DND-41 (cell line): ENCODE data around the gene DNMBP.

Experiments used
- EZH2 ChIP-seq: IDR thresholded peaks from 3 replicates; pipeline ENCODE4 v1.6.1; 2012; ENCODE audit warnings: borderline replicate concordance, low read depth, mild to moderate bottlenecking, moderate library complexity, low read length, inconsistent platforms; ENCODE audit not compliant: severe bottlenecking
- TF ChIP-seq, protein P1 (sequence below): IDR thresholded peaks from 2 replicates; pipeline ENCODE4 v1.5.1; 2012; ENCODE audit warnings: borderline replicate concordance, low read length, moderate library complexity, mild to moderate bottlenecking; ENCODE audit not compliant: poor library complexity, severe bottlenecking; ENCODE audit errors: extremely low read depth

DNA sequence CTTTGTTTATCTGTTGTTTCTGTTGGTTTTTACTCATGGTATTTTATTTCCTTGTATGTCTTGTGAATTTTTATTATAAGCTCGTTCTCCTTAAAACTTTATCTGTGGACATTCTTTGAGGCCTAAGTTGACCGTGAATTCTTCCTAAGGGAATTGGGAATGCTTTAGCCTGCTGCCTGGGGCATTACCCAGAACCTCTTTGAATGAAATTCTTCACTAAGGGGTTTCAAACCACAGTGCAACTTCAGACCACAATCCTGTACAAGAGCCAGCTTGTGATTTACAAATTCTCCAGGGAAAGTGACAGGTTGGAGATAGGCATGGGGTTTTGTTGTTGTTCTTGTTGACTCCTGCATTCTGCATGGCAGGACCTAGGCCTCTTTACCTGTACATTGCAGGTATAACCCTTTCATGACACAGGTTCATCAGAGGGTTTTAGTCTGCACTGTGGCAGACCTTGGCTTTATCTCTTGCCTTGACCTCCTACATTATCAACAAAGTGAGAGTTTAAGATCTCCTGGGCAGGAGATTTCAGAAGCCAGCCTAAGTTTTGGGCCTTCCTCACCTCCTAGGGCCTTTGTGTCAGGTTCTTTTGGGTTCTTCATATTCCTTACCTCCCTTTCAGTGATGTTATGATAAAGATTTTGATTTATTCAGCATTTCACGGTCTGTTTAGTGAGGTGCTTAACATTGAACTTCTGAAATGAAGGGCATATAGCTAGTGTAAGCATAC is 157.1 kb downstream of the DNMBP start:
- TF ChIP-seq EZH2, result no peak
- TF ChIP-seq, protein P1, sequence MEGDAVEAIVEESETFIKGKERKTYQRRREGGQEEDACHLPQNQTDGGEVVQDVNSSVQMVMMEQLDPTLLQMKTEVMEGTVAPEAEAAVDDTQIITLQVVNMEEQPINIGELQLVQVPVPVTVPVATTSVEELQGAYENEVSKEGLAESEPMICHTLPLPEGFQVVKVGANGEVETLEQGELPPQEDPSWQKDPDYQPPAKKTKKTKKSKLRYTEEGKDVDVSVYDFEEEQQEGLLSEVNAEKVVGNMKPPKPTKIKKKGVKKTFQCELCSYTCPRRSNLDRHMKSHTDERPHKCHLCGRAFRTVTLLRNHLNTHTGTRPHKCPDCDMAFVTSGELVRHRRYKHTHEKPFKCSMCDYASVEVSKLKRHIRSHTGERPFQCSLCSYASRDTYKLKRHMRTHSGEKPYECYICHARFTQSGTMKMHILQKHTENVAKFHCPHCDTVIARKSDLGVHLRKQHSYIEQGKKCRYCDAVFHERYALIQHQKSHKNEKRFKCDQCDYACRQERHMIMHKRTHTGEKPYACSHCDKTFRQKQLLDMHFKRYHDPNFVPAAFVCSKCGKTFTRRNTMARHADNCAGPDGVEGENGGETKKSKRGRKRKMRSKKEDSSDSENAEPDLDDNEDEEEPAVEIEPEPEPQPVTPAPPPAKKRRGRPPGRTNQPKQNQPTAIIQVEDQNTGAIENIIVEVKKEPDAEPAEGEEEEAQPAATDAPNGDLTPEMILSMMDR, result no peak
